AG20443 (cell line): Measurements from ENCODE around the gene TMEM42.

Source experiments
- DNase-seq: peaks from one replicate; pipeline ENCODE4 v3.0.0; 2012; ENCODE audit warnings: low spot score, mixed read lengths

The TMEM42 gene

GRCh38 chr3:44910693-44911092, 49.0 kb downstream of the TMEM42 start:
- DNase-seq, result no peak

DNA sequence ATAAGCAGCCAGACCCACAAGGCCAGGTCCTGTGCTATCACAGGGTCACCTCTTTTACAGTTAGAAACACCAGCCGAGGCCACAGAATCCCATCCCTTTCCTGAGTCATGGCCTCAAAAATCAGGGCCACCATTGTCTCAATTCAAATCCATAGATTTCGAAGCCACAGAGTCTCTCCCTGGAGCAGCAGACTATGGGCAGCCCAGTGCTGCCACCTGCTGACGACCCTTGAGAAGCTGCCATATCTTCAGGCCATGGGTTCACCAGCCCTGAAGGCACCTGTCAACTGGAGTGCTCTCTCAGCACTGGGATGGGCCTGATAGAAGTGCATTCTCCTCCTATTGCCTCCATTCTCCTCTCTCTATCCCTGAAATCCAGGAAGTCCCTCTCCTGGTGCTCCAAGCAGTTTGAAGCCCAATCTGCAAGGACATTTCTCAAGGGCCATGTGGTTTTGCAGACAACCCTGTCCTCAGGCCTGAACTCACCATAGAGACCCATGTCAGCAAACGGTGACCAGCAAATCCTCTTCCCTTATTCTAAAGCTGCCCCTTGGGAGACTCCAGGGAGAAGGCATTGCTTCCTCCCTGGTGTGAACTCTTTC, 52.3 kb downstream of the TMEM42 start:
- peak; percentile 90 for DNase-seq

DNA sequence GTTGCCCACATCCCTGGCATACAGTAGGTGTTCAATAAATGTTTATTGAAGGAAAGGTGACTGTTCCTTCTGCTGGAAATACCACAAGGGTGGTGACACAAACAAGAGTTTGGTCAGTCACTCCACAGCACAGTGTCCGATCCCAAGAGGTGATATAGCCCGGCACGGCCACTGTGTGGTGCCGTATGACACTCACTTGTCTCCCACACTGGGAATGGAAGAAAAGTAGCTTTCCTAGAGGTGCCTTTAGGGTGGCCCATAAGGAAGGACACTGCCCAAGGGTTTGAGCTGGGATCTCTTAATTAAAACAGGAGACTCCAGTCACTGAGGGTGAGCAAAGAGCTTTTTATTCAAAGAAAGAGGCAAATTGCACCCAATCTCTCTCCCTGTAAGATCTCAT, 53.2 kb downstream of the TMEM42 start:
- peak; percentile 52 for DNase-seq
